22Rv1 (cell line): ENCODE measurements around the gene CACNG3.

Experiments used
- H3K27ac ChIP-seq: fragments of 450-650 bp; 2 replicates; pipeline ENCODE4 v1.5.1; 2017
- CTCF ChIP-seq: fragments of 450-650 bp; IDR thresholded peaks from 2 replicates; pipeline ENCODE4 v1.5.1; 2017; ENCODE audit warnings: mild to moderate bottlenecking
- ZFX ChIP-seq: fragments of 450-650 bp; IDR thresholded peaks from 2 replicates; pipeline ENCODE4 v1.6.1; 2017; ENCODE audit warnings: antibody characterized with exemption, borderline replicate concordance

The CACNG3 gene

GRCh38 chr16:24315343-24315742, 59.2 kb downstream of the CACNG3 start:
- no peak for TF ChIP-seq CTCF
- TF ChIP-seq ZFX, result no peak
- no peak overlapping the region for H3K27ac ChIP-seq

- TF ChIP-seq CTCF, result no peak
- no peak for TF ChIP-seq ZFX
- H3K27ac ChIP-seq, result no peak overlapping the region
These were observed 62.5 kb downstream of the CACNG3 start for GRCh38 chr16:24318680-24319079.

DNA sequence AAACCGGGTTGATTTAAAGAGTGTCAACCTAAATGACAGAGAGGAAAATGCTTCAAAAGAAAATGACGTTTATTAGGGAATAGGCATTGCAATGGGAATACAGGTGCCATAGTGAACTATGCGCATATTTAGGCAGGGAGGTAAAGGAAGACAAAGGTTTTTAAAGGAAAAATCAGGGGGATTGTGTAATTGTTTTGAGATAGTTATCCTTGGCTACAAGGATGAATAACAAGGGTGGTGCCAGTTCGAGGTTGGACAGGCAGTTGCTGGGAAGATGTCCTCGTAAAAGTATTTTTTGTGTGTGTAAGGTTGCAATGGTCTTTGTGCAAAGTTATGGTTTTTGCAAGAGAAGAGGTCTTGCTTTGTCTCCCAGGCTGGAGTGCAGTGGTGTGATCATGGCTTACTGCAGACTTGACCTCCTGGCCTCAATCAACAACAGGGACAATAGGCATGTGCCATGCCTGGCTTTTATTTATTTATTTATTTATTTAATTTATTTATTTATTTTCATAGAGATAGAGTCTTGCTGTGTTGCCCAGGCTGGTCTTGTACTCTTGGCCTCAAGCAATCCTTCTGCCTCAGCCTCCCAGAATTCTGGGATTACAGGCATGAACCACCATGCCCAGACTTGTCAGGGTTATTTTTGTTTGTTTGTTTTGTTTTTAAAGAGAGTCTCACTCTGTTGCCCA, 63.1 kb downstream of the CACNG3 start:
- H3K27ac ChIP-seq, result no peak overlapping the region
- no peak for TF ChIP-seq CTCF
- no peak for TF ChIP-seq ZFX

DNA sequence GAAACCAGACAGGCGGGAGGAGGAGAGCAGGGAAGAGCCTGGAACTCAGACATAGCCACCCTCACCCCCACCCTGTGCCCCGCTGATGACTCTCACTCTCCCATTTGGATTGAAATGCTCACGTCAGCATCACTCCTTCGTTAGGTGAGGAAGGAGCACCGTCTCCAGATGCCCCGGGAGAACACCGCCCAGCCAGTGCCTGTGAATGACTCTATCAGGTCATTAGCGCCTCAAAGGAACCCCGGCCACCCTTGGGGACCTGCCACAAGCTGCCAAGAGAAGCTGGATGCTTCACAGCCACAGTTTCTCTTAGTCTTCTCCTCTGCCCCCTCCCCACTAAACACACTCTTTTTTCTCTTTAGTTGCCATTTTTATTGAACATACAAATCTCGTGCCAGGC, 66.0 kb downstream of the CACNG3 start:
- no peak for TF ChIP-seq CTCF
- TF ChIP-seq ZFX, result no peak
- H3K27ac ChIP-seq, result no peak overlapping the region

GRCh38 chr16:24324421-24324820, 68.3 kb downstream of the CACNG3 start:
- TF ChIP-seq ZFX (no peak), CTCF (no peak)
- no peak overlapping the region for H3K27ac ChIP-seq

GRCh38 chr16:24328835-24329452, 72.8 kb downstream of the CACNG3 start:
- H3K27ac ChIP-seq, result no peak overlapping the region
- TF ChIP-seq CTCF (no peak), ZFX (no peak)

DNA sequence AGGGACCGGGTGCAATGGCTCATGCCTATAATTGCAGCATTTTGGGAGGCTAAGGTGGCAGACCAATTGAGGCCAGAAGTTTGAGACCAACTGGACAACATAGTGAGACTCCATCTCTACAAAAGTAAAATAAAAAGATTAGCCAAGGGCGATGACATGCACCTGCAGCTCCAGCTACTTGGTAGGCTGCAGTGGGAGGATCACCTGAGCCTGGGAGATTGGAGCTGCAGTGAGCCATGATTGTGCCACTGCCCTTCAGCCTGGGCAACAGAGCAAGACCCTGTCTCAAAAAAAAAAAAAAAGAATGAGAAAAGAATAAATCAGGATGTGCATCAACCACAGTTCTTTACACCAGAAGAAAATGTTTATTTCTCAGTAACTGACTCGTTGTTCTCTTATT, 76.0 kb downstream of the CACNG3 start:
- TF ChIP-seq ZFX, result no peak
- no peak for TF ChIP-seq CTCF
- H3K27ac ChIP-seq, result no peak overlapping the region
